DND-41 (cell line): ENCODE measurements around the gene CCL17.
"Not testable (repeated sequence)": the region's sequence is repeated elsewhere in the genome, so short reads cannot be mapped to it uniquely, and the experiment has no call there.

Experiments
- ATAC-seq: fragments of 200-7000 bp; cut with Tn5 transposase; 3 replicates; pipeline ENCODE4 v1.9.1; 2021; ENCODE audit warnings: low read depth; ENCODE audit not compliant: insufficient read depth
- DNase-seq: peaks from one replicate; pipeline ENCODE4 v3.0.0-alpha.2; 2020
- H2AFZ ChIP-seq: 2 replicates; pipeline ENCODE4 v1.6.0; 2012; ENCODE audit warnings: low read depth, low read length
- H3K27ac ChIP-seq: 2 replicates; pipeline ENCODE4 v1.5.1; 2012; ENCODE audit warnings: low read length, inconsistent platforms
- H3K27me3 ChIP-seq: fragments of 200-600 bp; sonication (generic); 2 replicates; pipeline ENCODE4 v1.6.0; 2012; ENCODE audit warnings: low read length, mild to moderate bottlenecking, inconsistent platforms; ENCODE audit not compliant: insufficient read depth, poor library complexity
- H3K36me3 ChIP-seq: 2 replicates; pipeline ENCODE4 v1.5.1; 2012; ENCODE audit warnings: low read length, inconsistent platforms; ENCODE audit not compliant: insufficient read depth
- H3K4me1 ChIP-seq: 2 replicates; pipeline ENCODE4 v1.5.1; 2012; ENCODE audit warnings: mild to moderate bottlenecking, low read length; ENCODE audit not compliant: insufficient read depth
- H3K4me2 ChIP-seq: 2 replicates; pipeline ENCODE4 v1.6.0; 2012; ENCODE audit warnings: mild to moderate bottlenecking, moderate library complexity, low read length, inconsistent platforms; ENCODE audit not compliant: insufficient read depth
- H3K4me3 ChIP-seq, 2 experiments: fragments of 200-600 bp in 1 of 2; shearing (Covaris generic) in 1 of 2; 2 replicates each; pipeline ENCODE4 v1.5.1; 2012 to 2016; ENCODE audit warnings: inconsistent platforms in 2 of 2, low read length in 2 of 2, mild to moderate bottlenecking in 2 of 2, low read depth in 1 of 2, moderate library complexity in 1 of 2
- H3K79me2 ChIP-seq: 2 replicates; pipeline ENCODE4 v1.6.0; 2012; ENCODE audit warnings: low read length, inconsistent platforms; ENCODE audit not compliant: insufficient read depth
- H3K9ac ChIP-seq: 2 replicates; pipeline ENCODE4 v1.6.0; 2012; ENCODE audit warnings: low read depth, mild to moderate bottlenecking, inconsistent platforms, low read length, moderate library complexity
- H3K9me3 ChIP-seq: 2 replicates; pipeline ENCODE4 v1.5.1; 2012; ENCODE audit warnings: low read length, moderate library complexity, mild to moderate bottlenecking, inconsistent platforms; ENCODE audit not compliant: insufficient read depth, severe bottlenecking
- H4K20me1 ChIP-seq: 2 replicates; pipeline ENCODE4 v1.6.0; 2012; ENCODE audit warnings: low read length; ENCODE audit not compliant: insufficient read depth
- CTCF ChIP-seq: IDR thresholded peaks from 2 replicates; pipeline ENCODE4 v1.5.1; 2012; ENCODE audit warnings: borderline replicate concordance, low read length, moderate library complexity, mild to moderate bottlenecking; ENCODE audit not compliant: poor library complexity, severe bottlenecking; ENCODE audit errors: extremely low read depth
- EZH2 ChIP-seq: IDR thresholded peaks from 3 replicates; pipeline ENCODE4 v1.6.1; 2012; ENCODE audit warnings: borderline replicate concordance, low read depth, mild to moderate bottlenecking, moderate library complexity, low read length, inconsistent platforms; ENCODE audit not compliant: severe bottlenecking

The CCL17 gene

DNA sequence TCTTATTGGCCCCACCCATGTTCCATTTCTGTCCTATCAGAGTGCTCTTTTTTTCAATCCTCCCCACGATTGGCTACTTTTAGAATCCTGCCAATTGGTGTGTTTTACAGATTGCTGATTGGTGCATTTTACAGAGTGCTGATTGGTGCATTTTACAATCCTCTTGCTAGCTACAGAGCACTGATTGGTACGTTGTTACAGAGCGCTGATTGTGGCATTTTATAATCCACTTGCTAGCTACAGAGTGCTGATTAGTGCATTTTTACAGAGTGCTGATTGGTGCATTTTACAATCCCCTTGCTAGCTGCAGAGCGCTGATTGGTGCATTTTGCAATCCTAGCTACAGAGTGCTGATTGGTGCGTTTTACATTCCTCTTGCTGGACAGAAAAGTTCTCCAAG, 9.5 kb upstream of the CCL17 start:
- Histone ChIP-seq H3K36me3 (no peaks in the 10 kb centered on the region), H3K9ac (no peak overlapping the region), H2AFZ (no peak overlapping the region), H3K4me2 (no peak overlapping the region), H3K4me1 (no peaks in the 10 kb centered on the region), H3K4me3 (no peak overlapping the region), H3K79me2 (no peaks in the 10 kb centered on the region), H3K27me3 (peaks cover 3% of the 10 kb centered on the region), H4K20me1 (no peaks in the 10 kb centered on the region), H3K27ac (no peak overlapping the region), H3K9me3 (no peaks in the 10 kb centered on the region)
- ATAC-seq = no peak
- no peak for TF ChIP-seq CTCF
- TF ChIP-seq EZH2 = no peak
- DNase-seq = no peak

- H3K4me1 ChIP-seq = no peaks in the 10 kb centered on the region
- no peak for DNase-seq
- TF ChIP-seq CTCF (no peak), EZH2 (no peak)
These were observed 7.8 kb upstream of the CCL17 start for GRCh38 chr16:57396786-57397185.

GRCh38 chr16:57397493-57397892, 7.1 kb upstream of the CCL17 start:
- not testable (repeated sequence) for H3K4me3 ChIP-seq, H3K4me2 ChIP-seq, DNase-seq, H3K9ac ChIP-seq, ATAC-seq, H2AFZ ChIP-seq, H4K20me1 ChIP-seq, H3K9me3 ChIP-seq, H3K4me1 ChIP-seq, H3K27me3 ChIP-seq, H3K36me3 ChIP-seq, H3K79me2 ChIP-seq, H3K27ac ChIP-seq

More at GRCh38 chr16:57396786-57397185, 7.8 kb upstream of the CCL17 start:
- H3K79me2 ChIP-seq = no peaks in the 10 kb centered on the region
- H3K27me3 ChIP-seq = no peaks in the 10 kb centered on the region
- ATAC-seq = no peak
- no peaks in the 10 kb centered on the region for H3K36me3 ChIP-seq
- no peak overlapping the region for H3K27ac ChIP-seq
- no peaks in the 10 kb centered on the region for H3K9me3 ChIP-seq
- H3K4me3 ChIP-seq = no peak overlapping the region
- H2AFZ ChIP-seq = no peak overlapping the region
- no peak overlapping the region for H3K4me2 ChIP-seq
- H4K20me1 ChIP-seq = no peaks in the 10 kb centered on the region
- no peak overlapping the region for H3K9ac ChIP-seq

DNA sequence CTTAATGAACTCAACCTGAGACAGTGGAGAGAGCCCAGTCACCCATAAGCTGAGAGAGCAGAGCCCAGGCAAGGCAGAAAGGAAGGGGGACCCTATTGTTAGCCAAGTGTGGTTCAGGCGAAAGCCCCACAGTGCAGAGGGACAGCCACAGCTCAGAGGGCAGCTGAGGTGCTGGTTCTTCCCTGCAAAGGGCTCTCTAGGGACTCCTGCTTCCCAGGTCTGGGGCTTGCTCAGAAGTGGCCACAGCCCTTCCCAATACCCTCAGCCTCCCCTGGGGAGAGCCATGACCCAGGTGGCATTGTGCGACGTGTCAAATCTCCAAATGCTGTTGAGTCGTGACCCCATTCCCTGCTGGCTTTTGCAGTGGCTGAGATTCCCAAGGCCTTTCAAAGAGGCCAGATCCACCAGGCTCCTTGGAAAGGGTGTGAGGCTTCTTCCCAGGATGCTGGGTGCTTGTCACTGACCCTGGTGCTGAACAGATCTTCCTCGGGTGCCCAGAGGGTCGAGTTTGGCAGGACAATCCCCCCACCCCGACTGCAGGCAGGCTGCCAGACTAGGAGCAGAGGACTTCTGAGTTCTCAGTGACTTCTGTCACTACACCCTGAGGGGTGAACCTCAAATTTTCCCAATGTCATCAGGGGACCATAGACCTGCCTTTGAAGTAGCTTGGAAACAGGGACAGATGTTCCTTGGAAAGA, 2.5 kb upstream of the CCL17 start:
- Histone ChIP-seq H3K79me2 (no peaks in the 10 kb centered on the region), H4K20me1 (no peaks in the 10 kb centered on the region), H3K4me2 (no peak overlapping the region), H3K27ac (no peak overlapping the region), H3K9me3 (no peaks in the 10 kb centered on the region), H3K27me3 (no peaks in the 10 kb centered on the region), H3K9ac (no peak overlapping the region), H3K4me1 (no peaks in the 10 kb centered on the region), H2AFZ (no peak overlapping the region), H3K4me3 (no peak overlapping the region), H3K36me3 (no peaks in the 10 kb centered on the region)
- DNase-seq = no peak
- TF ChIP-seq CTCF = no peak
- TF ChIP-seq EZH2 = no peak
- no peak for ATAC-seq
